WTC11 (cell line): Measurements from ENCODE around the gene ARHGEF17.

Source experiments
- FOXJ3 ChIP-seq: sonication (generic); formaldehyde crosslinking; IDR thresholded peaks from 2 replicates; pipeline ENCODE4 v1.9.0; 2021; ENCODE audit warnings: missing genetic modification reagents, mild to moderate bottlenecking, borderline replicate concordance
- JAZF1 ChIP-seq: fragments of 250-450 bp; sonication (Bioruptor Pico); IDR thresholded peaks from 2 replicates; pipeline ENCODE4 v1.9.0; 2021; ENCODE audit warnings: moderate library complexity, mild to moderate bottlenecking, inconsistent platforms
- JUN ChIP-seq: sonication (generic); formaldehyde crosslinking; IDR thresholded peaks from 2 replicates; pipeline ENCODE4 v1.8.0; 2023; ENCODE audit warnings: mild to moderate bottlenecking, missing genetic modification reagents
- KAT7 ChIP-seq: sonication (generic); formaldehyde crosslinking; IDR thresholded peaks from 2 replicates; pipeline ENCODE4 v1.8.1; 2023; ENCODE audit warnings: missing genetic modification reagents, mild to moderate bottlenecking, borderline replicate concordance
- NR2C2 ChIP-seq: sonication (generic); formaldehyde crosslinking; IDR thresholded peaks from 2 replicates; pipeline ENCODE4 v1.8.0; 2022; ENCODE audit warnings: mild to moderate bottlenecking, missing genetic modification reagents
- RELA ChIP-seq: sonication (generic); formaldehyde crosslinking; IDR thresholded peaks from 2 replicates; pipeline ENCODE4 v1.8.1; 2022; ENCODE audit warnings: missing genetic modification reagents, mild to moderate bottlenecking, borderline replicate concordance
- SP1 ChIP-seq: sonication (generic); formaldehyde crosslinking; conservative IDR thresholded peaks from 2 replicates; pipeline ENCODE4 v1.8.1; 2022; ENCODE audit warnings: missing genetic modification reagents
- ZNF263 ChIP-seq: sonication (generic); formaldehyde crosslinking; IDR thresholded peaks from 2 replicates; pipeline ENCODE4 v1.8.1; 2022; ENCODE audit warnings: low read depth, mild to moderate bottlenecking, moderate library complexity, missing genetic modification reagents
- TF ChIP-seq, protein P1 (sequence below): fragments of 200-600 bp; IDR thresholded peaks from 2 replicates; pipeline ENCODE4 v1.8.0; 2022; ENCODE audit warnings: antibody characterized with exemption
- TF ChIP-seq, protein P2 (sequence below): sonication (generic); formaldehyde crosslinking; IDR thresholded peaks from 2 replicates; pipeline ENCODE4 v1.8.0; 2023; ENCODE audit warnings: missing genetic modification reagents, mild to moderate bottlenecking, borderline replicate concordance
- TF ChIP-seq, protein P3 (sequence below): fragments of 250-450 bp; sonication (Bioruptor Pico); IDR thresholded peaks from 2 replicates; pipeline ENCODE4 v2.1.2; 2022; ENCODE audit warnings: mild to moderate bottlenecking, moderate library complexity
- TF ChIP-seq, protein P4 (sequence below): sonication (generic); formaldehyde crosslinking; IDR thresholded peaks from 2 replicates; pipeline ENCODE4 v1.8.1; 2023; ENCODE audit warnings: mild to moderate bottlenecking, missing genetic modification reagents, moderate library complexity
- TF ChIP-seq, protein P5 (sequence below): sonication (generic); formaldehyde crosslinking; IDR thresholded peaks from 2 replicates; pipeline ENCODE4 v1.8.0; 2022; ENCODE audit warnings: mild to moderate bottlenecking, missing genetic modification reagents
- TF ChIP-seq, protein P6 (sequence below): sonication (generic); formaldehyde crosslinking; IDR thresholded peaks from 2 replicates; pipeline ENCODE4 v1.8.1; 2022; ENCODE audit warnings: mild to moderate bottlenecking, missing genetic modification reagents, moderate library complexity, borderline replicate concordance

DNA sequence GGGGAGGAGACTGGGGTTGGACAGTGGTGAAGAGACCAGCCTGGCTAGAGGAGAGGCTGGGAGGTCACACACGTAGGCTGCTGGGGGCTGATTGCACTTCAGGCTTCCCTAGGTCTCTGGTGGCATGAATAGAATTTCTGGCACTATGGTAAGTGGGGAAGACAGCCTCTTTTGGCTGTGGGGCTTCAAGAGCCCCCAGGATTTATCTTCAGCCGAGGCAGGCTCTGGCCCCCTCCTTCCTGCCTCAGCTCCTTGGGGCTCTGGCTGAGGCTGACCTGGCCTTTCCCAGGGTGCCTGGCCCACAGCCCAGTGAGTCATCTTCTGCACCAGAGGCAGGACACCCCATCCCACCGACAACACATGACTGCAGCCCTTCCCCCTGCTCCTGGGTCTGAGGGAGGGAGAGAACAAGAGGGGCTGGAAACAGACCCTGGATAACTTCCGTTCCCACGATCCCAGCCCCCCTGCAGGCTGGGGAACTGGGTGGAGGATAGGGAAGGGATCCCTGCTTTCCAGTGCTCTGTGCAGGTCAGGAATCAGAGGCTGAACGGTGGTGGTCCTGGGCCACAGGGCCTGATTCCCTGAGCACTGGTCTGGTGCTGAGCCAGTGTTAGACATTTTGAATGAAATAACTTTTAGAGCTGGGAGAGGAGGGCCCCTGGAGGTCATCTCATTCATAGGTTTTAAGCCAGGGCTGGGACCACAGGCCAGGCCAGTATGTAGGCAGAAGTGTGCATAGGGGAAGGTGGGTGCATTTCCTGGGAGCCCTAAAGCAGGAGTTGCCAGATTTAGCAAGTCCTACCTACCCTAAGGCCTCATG, 26.5 kb downstream of the ARHGEF17 start:
- TF ChIP-seq, protein P1, sequence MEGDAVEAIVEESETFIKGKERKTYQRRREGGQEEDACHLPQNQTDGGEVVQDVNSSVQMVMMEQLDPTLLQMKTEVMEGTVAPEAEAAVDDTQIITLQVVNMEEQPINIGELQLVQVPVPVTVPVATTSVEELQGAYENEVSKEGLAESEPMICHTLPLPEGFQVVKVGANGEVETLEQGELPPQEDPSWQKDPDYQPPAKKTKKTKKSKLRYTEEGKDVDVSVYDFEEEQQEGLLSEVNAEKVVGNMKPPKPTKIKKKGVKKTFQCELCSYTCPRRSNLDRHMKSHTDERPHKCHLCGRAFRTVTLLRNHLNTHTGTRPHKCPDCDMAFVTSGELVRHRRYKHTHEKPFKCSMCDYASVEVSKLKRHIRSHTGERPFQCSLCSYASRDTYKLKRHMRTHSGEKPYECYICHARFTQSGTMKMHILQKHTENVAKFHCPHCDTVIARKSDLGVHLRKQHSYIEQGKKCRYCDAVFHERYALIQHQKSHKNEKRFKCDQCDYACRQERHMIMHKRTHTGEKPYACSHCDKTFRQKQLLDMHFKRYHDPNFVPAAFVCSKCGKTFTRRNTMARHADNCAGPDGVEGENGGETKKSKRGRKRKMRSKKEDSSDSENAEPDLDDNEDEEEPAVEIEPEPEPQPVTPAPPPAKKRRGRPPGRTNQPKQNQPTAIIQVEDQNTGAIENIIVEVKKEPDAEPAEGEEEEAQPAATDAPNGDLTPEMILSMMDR, result no peak
- TF ChIP-seq RELA (no peak), FOXJ3 (CRISPR knock-in tag) (no peak), SP1 (CRISPR knock-in tag) (no peak), KAT7 (no peak), JUN (no peak), ZNF263 (CRISPR knock-in tag) (no peak), NR2C2 (CRISPR knock-in tag) (no peak), JAZF1 (CRISPR knock-in tag) (no peak)
- TF ChIP-seq, protein P2, sequence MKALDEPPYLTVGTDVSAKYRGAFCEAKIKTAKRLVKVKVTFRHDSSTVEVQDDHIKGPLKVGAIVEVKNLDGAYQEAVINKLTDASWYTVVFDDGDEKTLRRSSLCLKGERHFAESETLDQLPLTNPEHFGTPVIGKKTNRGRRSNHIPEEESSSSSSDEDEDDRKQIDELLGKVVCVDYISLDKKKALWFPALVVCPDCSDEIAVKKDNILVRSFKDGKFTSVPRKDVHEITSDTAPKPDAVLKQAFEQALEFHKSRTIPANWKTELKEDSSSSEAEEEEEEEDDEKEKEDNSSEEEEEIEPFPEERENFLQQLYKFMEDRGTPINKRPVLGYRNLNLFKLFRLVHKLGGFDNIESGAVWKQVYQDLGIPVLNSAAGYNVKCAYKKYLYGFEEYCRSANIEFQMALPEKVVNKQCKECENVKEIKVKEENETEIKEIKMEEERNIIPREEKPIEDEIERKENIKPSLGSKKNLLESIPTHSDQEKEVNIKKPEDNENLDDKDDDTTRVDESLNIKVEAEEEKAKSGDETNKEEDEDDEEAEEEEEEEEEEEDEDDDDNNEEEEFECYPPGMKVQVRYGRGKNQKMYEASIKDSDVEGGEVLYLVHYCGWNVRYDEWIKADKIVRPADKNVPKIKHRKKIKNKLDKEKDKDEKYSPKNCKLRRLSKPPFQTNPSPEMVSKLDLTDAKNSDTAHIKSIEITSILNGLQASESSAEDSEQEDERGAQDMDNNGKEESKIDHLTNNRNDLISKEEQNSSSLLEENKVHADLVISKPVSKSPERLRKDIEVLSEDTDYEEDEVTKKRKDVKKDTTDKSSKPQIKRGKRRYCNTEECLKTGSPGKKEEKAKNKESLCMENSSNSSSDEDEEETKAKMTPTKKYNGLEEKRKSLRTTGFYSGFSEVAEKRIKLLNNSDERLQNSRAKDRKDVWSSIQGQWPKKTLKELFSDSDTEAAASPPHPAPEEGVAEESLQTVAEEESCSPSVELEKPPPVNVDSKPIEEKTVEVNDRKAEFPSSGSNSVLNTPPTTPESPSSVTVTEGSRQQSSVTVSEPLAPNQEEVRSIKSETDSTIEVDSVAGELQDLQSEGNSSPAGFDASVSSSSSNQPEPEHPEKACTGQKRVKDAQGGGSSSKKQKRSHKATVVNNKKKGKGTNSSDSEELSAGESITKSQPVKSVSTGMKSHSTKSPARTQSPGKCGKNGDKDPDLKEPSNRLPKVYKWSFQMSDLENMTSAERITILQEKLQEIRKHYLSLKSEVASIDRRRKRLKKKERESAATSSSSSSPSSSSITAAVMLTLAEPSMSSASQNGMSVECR (CRISPR knock-in tag), result no peak
- TF ChIP-seq, protein P3, sequence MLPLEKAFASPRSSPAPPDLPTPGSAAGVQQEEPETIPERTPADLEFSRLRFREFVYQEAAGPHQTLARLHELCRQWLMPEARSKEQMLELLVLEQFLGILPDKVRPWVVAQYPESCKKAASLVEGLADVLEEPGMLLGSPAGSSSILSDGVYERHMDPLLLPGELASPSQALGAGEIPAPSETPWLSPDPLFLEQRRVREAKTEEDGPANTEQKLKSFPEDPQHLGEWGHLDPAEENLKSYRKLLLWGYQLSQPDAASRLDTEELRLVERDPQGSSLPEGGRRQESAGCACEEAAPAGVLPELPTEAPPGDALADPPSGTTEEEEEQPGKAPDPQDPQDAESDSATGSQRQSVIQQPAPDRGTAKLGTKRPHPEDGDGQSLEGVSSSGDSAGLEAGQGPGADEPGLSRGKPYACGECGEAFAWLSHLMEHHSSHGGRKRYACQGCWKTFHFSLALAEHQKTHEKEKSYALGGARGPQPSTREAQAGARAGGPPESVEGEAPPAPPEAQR (CRISPR knock-in tag), result no peak
- TF ChIP-seq, protein P4, sequence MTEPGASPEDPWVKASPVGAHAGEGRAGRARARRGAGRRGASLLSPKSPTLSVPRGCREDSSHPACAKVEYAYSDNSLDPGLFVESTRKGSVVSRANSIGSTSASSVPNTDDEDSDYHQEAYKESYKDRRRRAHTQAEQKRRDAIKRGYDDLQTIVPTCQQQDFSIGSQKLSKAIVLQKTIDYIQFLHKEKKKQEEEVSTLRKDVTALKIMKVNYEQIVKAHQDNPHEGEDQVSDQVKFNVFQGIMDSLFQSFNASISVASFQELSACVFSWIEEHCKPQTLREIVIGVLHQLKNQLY (CRISPR knock-in tag), result no peak
- TF ChIP-seq, protein P5, sequence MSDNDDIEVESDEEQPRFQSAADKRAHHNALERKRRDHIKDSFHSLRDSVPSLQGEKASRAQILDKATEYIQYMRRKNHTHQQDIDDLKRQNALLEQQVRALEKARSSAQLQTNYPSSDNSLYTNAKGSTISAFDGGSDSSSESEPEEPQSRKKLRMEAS, result no peak
- TF ChIP-seq, protein P6, sequence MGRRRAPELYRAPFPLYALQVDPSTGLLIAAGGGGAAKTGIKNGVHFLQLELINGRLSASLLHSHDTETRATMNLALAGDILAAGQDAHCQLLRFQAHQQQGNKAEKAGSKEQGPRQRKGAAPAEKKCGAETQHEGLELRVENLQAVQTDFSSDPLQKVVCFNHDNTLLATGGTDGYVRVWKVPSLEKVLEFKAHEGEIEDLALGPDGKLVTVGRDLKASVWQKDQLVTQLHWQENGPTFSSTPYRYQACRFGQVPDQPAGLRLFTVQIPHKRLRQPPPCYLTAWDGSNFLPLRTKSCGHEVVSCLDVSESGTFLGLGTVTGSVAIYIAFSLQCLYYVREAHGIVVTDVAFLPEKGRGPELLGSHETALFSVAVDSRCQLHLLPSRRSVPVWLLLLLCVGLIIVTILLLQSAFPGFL (CRISPR knock-in tag), result no peak
